Rectal smooth muscle tissue (tissue), 1 donor: ENCODE results near the gene FCRLB.

Source experiments
- H3K27ac ChIP-seq: one replicate; pipeline ENCODE4 v1.7.0; 2013; ENCODE audit warnings: low read depth, low read length, inconsistent platforms
- H3K27me3 ChIP-seq: one replicate; pipeline ENCODE4 v1.7.0; 2013; ENCODE audit warnings: low read length; ENCODE audit not compliant: control insufficient read depth, insufficient read depth
- H3K36me3 ChIP-seq: one replicate; pipeline ENCODE4 v1.7.0; 2013; ENCODE audit warnings: low read length; ENCODE audit not compliant: control insufficient read depth, insufficient read depth
- H3K4me1 ChIP-seq: one replicate; pipeline ENCODE4 v1.7.0; 2013; ENCODE audit warnings: low read length; ENCODE audit not compliant: control insufficient read depth, insufficient read depth
- H3K4me3 ChIP-seq: one replicate; pipeline ENCODE4 v1.7.0; 2013; ENCODE audit warnings: low read length
- H3K9ac ChIP-seq: one replicate; pipeline ENCODE4 v1.7.0; 2013; ENCODE audit warnings: low read length

FCRLB gene

GRCh38 chr1:161736335-161736969, 15.1 kb downstream of the FCRLB start:
- Histone ChIP-seq H3K4me3 (no peak overlapping the region), H3K36me3 (no peaks in the 10 kb centered on the region), H3K27me3 (no peaks in the 10 kb centered on the region), H3K27ac (no peak overlapping the region), H3K9ac (no peak overlapping the region), H3K4me1 (no peaks in the 10 kb centered on the region)

DNA sequence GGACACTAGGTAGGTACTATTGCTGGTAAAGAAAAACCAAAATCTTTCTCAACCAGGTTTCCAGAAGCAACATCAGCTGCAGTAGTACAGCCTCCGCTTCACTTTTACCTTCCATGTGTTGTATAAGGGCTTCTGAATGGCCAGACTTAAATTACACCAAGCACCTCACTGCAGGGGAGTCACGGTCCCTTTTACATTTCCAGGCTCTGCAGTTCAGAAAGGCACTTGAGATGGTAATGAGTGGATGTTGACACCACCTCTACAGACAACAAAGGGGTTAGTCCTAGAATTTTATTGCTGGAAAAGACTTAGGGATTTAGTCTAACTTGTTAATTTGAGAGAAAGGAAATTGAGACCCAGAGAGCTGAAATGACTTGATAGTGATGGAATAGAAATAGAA, 16.3 kb downstream of the FCRLB start:
- H3K36me3 ChIP-seq, result no peaks in the 10 kb centered on the region
- H3K4me1 ChIP-seq, result no peaks in the 10 kb centered on the region
- H3K27ac ChIP-seq, result no peak overlapping the region
- no peak overlapping the region for H3K9ac ChIP-seq
- H3K27me3 ChIP-seq, result no peaks in the 10 kb centered on the region
- H3K4me3 ChIP-seq, result no peak overlapping the region

- Histone ChIP-seq H3K27me3 (no peaks in the 10 kb centered on the region), H3K27ac (no peak overlapping the region), H3K9ac (no peak overlapping the region), H3K36me3 (no peaks in the 10 kb centered on the region), H3K4me3 (no peak overlapping the region), H3K4me1 (no peaks in the 10 kb centered on the region)
Measured at GRCh38 chr1:161738627-161739287, 17.4 kb downstream of the FCRLB start.

GRCh38 chr1:161739865-161740566, 18.7 kb downstream of the FCRLB start:
- Histone ChIP-seq H3K4me3 (no peak overlapping the region), H3K36me3 (no peaks in the 10 kb centered on the region), H3K9ac (no peak overlapping the region), H3K27me3 (no peaks in the 10 kb centered on the region), H3K4me1 (no peaks in the 10 kb centered on the region), H3K27ac (no peak overlapping the region)

- H3K36me3 ChIP-seq, result no peaks in the 10 kb centered on the region
- H3K9ac ChIP-seq, result no peak overlapping the region
- no peak overlapping the region for H3K27ac ChIP-seq
- no peaks in the 10 kb centered on the region for H3K4me1 ChIP-seq
- H3K27me3 ChIP-seq, result no peaks in the 10 kb centered on the region
- H3K4me3 ChIP-seq, result no peak overlapping the region
Measured at GRCh38 chr1:161740921-161741320, 19.6 kb downstream of the FCRLB start.

DNA sequence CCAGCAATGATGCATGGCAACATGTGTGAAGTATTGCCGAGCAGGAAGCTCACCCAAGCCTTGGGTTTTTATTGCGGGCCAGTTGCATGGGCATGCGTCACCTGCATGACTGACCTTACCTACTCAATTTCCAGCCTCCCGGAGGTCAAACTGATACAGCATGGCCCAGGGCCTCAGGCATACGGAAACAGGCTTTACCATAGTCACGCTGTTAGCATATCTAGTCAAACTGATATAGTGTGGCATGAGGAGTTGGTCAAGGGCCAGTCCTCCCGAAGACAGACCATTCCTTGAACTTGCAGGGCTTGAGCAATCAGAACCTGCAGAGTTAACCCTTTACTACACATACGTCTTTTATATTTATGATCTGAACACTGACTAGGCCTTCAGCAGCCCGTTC, 21.9 kb downstream of the FCRLB start:
- H3K36me3 ChIP-seq, result no peaks in the 10 kb centered on the region
- H3K27me3 ChIP-seq, result no peaks in the 10 kb centered on the region
- H3K4me3 ChIP-seq, result no peak overlapping the region
- H3K9ac ChIP-seq, result no peak overlapping the region
- H3K27ac ChIP-seq, result no peak overlapping the region
- H3K4me1 ChIP-seq, result no peaks in the 10 kb centered on the region

DNA sequence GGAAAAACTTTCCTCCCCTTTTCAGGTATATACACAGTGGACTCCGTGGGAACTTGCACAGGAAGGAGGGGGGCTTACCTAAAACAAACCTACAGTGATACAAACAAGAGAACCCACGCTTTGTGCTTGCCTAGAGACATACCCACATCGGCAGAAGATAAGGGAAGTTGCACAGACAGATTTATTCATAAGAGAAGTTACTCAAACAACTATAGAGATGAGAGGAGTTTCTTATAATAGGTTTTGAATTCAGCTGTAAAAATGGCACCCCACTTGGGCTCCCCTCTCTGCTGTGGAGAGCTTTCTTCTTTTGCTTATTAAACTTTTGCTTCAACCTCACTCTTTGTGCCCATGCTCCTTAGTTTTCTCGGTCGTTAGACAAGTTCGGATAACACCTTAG, 26.5 kb downstream of the FCRLB start:
- peaks cover 2% of the 10 kb centered on the region for H3K36me3 ChIP-seq
- no peaks in the 10 kb centered on the region for H3K4me1 ChIP-seq
- no peak overlapping the region for H3K9ac ChIP-seq
- no peaks in the 10 kb centered on the region for H3K27me3 ChIP-seq
- no peak overlapping the region for H3K27ac ChIP-seq
- no peak overlapping the region for H3K4me3 ChIP-seq

GRCh38 chr1:161749509-161750407, 28.4 kb downstream of the FCRLB start, which contains the start of gene DUSP12:
Gene DUSP12, plus strand, starts transcription at chr1:161749786. Its CDS starts 16 bp downstream, at chr1:161749802.
- peak within 1 kb of the TSS; percentile 76 for H3K4me3 ChIP-seq
- H3K27ac ChIP-seq, result peak within 1 kb of the TSS; percentile 82
- H3K4me1 ChIP-seq, result no peaks in the 10 kb centered on the region
- H3K9ac ChIP-seq, result peak within 1 kb of the TSS; percentile 88
- H3K27me3 ChIP-seq, result no peaks in the 10 kb centered on the region
- H3K36me3 ChIP-seq, result peaks cover 5% of the 10 kb centered on the region

DNA sequence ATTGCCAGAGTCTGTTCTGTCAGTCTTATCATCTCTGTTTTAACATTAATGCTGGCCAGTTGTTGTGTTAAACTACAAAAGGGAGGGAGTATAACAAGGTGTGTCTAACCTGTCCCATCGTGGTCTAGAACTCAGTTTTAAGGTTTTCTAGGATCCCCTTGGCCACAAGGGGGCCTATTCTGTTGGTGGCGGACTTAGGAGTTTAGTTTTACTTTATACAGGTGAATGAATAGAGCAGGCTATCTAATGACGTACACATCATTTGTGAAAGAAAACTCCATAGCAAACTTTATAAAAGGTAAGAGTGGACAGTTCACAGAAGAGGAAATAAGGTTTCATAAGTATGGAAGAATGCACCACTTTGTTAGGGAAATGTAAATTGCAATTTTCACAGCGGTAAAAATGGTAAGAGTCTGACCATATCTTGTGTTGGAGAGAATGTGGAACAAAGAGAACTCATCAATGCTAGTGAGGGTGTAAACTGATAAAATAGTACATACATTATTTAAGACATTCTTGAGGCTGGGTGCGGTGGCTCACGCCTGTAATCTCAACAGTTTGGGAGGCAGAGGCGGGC, 42.3 kb downstream of the FCRLB start:
- no peak overlapping the region for H3K9ac ChIP-seq
- H3K4me3 ChIP-seq, result no peak overlapping the region
- no peaks in the 10 kb centered on the region for H3K36me3 ChIP-seq
- no peaks in the 10 kb centered on the region for H3K27me3 ChIP-seq
- H3K4me1 ChIP-seq, result peaks cover 5% of the 10 kb centered on the region
- no peak overlapping the region for H3K27ac ChIP-seq

GRCh38 chr1:161766102-161766981, 45.0 kb downstream of the FCRLB start, which contains the start of gene ATF6:
Gene ATF6, plus strand, starts transcription at chr1:161766320. Its CDS starts 41 bp downstream, at chr1:161766361.
- no peaks in the 10 kb centered on the region for H3K27me3 ChIP-seq

GRCh38 chr1:161768461-161768860, 47.1 kb downstream of the FCRLB start:
- no peaks in the 10 kb centered on the region for H3K27me3 ChIP-seq
- H3K4me1 ChIP-seq, result peaks cover 5% of the 10 kb centered on the region
- H3K9ac ChIP-seq, result no peak overlapping the region
- no peak overlapping the region for H3K27ac ChIP-seq
- H3K36me3 ChIP-seq, result no peaks in the 10 kb centered on the region
- no peak overlapping the region for H3K4me3 ChIP-seq

More at GRCh38 chr1:161766102-161766981, 45.0 kb downstream of the FCRLB start, which contains the start of gene ATF6:
- Histone ChIP-seq H3K9ac (peak within 1 kb of the TSS; percentile 93), H3K4me3 (peak within 1 kb of the TSS; percentile 93), H3K36me3 (no peaks in the 10 kb centered on the region), H3K27ac (peak within 1 kb of the TSS; percentile 84), H3K4me1 (peaks cover 5% of the 10 kb centered on the region)
